MM.1S (cell line): ENCODE data around the gene CDH19.

Source experiments
- DNase-seq: peaks from one replicate; pipeline ENCODE4 v3.0.0-alpha.2; 2015
- H2AFZ ChIP-seq: fragments of 300-600 bp; sonication (generic); 2 replicates; pipeline ENCODE4 v1.6.0; 2016; ENCODE audit warnings: antibody characterized with exemption, low read length
- H3F3A ChIP-seq: fragments of 300-600 bp; sonication (generic); 2 replicates; pipeline ENCODE4 v1.6.1; 2016; ENCODE audit warnings: mild to moderate bottlenecking, antibody characterized with exemption, low read length, moderate library complexity, mixed read lengths; ENCODE audit not compliant: insufficient read depth
- H3K27ac ChIP-seq: fragments of 300-600 bp; sonication (generic); 2 replicates; pipeline ENCODE4 v1.5.1; 2016; ENCODE audit warnings: mild to moderate bottlenecking, low read length
- H3K27me3 ChIP-seq: fragments of 300-600 bp; sonication (generic); replicated peaks from 2 replicates; pipeline ENCODE4 v1.6.0; 2016; ENCODE audit warnings: low read length; ENCODE audit not compliant: insufficient read depth
- H3K36me3 ChIP-seq: fragments of 300-600 bp; sonication (generic); replicated peaks from 2 replicates; pipeline ENCODE4 v1.6.1; 2016; ENCODE audit warnings: mild to moderate bottlenecking, low read length, mixed read lengths; ENCODE audit not compliant: insufficient read depth
- H3K4me1 ChIP-seq: fragments of 300-600 bp; sonication (generic); 2 replicates; pipeline ENCODE4 v1.6.1; 2016; ENCODE audit warnings: low read length, mixed read lengths
- H3K4me2 ChIP-seq: fragments of 300-600 bp; sonication (generic); 2 replicates; pipeline ENCODE4 v1.6.0; 2016; ENCODE audit warnings: low read depth, low read length
- H3K4me3 ChIP-seq: fragments of 300-600 bp; sonication (generic); 2 replicates; pipeline ENCODE4 v1.5.1; 2016; ENCODE audit warnings: low read length, mixed read lengths
- H3K79me2 ChIP-seq: fragments of 300-600 bp; sonication (generic); 2 replicates; pipeline ENCODE4 v1.6.1; 2016; ENCODE audit warnings: mixed run types, low read length, mixed read lengths
- H3K9ac ChIP-seq: fragments of 300-600 bp; sonication (generic); 2 replicates; pipeline ENCODE4 v1.6.1; 2016; ENCODE audit warnings: low read length, mixed read lengths
- H3K9me2 ChIP-seq: fragments of 300-600 bp; sonication (generic); replicated peaks from 2 replicates; pipeline ENCODE4 v1.6.1; 2016; ENCODE audit warnings: mild to moderate bottlenecking, low read length, mixed read lengths; ENCODE audit not compliant: insufficient read depth
- H3K9me3 ChIP-seq: fragments of 300-600 bp; sonication (generic); replicated peaks from 2 replicates; pipeline ENCODE4 v1.6.1; 2016; ENCODE audit warnings: mild to moderate bottlenecking, low read length, mixed read lengths; ENCODE audit not compliant: insufficient read depth
- H4K20me1 ChIP-seq: fragments of 300-600 bp; sonication (generic); 2 replicates; pipeline ENCODE4 v1.6.1; 2016; ENCODE audit warnings: mild to moderate bottlenecking, low read length, moderate library complexity, mixed read lengths; ENCODE audit not compliant: insufficient read depth
- EZH2 ChIP-seq: fragments of 300-600 bp; sonication (generic); optimal IDR thresholded peaks from 2 replicates; pipeline ENCODE3; 2017; ENCODE audit warnings: low read depth, mild to moderate bottlenecking, antibody characterized with exemption, low read length, mixed read lengths
- EZH2phosphoT487 ChIP-seq: fragments of 300-600 bp; sonication (generic); IDR thresholded peaks from 2 replicates; pipeline ENCODE4 v1.6.1; 2018; ENCODE audit warnings: antibody characterized with exemption, low read length
- TF ChIP-seq, protein P1 (sequence below): fragments of 300-600 bp; sonication (generic); IDR thresholded peaks from 2 replicates; pipeline ENCODE4 v1.5.1; 2016; ENCODE audit warnings: antibody characterized with exemption, low read length, mixed read lengths

Gene CDH19

DNA sequence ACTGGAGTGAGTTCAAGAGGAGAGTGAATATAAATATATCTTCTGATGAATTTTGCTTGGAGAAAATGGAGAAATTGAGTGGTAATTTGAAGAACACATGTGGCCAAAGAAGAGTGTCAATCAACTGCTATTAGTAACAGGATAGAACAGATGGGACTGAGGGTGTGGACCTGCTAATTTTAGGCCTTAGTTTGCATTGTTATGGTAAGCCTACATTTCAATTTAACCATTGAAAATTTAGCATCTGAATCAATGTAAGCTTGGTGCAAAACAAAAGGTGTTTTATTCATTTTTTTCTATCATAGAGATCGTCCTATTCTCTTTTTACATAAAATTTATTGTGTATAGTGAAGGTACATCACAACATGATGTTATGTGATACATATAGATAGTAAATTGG is 42.1 kb upstream of the CDH19 start:
- Histone ChIP-seq H3K9me2 (no peaks in the 10 kb centered on the region), H4K20me1 (no peaks in the 10 kb centered on the region), H3K36me3 (no peaks in the 10 kb centered on the region), H3K4me3 (no peak overlapping the region), H2AFZ (no peak overlapping the region), H3K9ac (no peak overlapping the region), H3K4me2 (no peak overlapping the region), H3K27ac (no peak overlapping the region), H3K27me3 (no peaks in the 10 kb centered on the region), H3K79me2 (no peaks in the 10 kb centered on the region), H3F3A (no peaks in the 10 kb centered on the region), H3K9me3 (no peaks in the 10 kb centered on the region), H3K4me1 (no peaks in the 10 kb centered on the region)
- no peak for DNase-seq
- TF ChIP-seq, protein P1, sequence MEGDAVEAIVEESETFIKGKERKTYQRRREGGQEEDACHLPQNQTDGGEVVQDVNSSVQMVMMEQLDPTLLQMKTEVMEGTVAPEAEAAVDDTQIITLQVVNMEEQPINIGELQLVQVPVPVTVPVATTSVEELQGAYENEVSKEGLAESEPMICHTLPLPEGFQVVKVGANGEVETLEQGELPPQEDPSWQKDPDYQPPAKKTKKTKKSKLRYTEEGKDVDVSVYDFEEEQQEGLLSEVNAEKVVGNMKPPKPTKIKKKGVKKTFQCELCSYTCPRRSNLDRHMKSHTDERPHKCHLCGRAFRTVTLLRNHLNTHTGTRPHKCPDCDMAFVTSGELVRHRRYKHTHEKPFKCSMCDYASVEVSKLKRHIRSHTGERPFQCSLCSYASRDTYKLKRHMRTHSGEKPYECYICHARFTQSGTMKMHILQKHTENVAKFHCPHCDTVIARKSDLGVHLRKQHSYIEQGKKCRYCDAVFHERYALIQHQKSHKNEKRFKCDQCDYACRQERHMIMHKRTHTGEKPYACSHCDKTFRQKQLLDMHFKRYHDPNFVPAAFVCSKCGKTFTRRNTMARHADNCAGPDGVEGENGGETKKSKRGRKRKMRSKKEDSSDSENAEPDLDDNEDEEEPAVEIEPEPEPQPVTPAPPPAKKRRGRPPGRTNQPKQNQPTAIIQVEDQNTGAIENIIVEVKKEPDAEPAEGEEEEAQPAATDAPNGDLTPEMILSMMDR: no peak
- TF ChIP-seq EZH2phosphoT487: no peak
- no peak for TF ChIP-seq EZH2

DNA sequence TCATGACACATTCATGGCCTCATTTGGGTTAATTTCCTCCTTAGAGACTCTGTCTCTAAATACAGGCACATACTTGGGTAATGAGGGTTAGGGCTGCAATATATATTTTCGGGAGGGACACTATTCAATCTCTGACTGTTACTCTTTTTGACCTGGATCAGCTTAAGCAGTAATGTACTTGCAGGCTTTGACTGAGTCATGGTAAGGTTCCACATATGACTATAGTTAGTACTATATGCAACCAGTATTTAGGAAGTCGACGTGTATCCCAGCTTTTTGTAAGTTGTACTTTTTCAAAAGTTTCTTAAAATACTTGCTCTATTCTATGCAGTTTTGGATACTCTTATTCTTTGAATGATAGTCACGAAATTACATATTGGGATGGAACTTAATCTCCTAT is 37.2 kb upstream of the CDH19 start:
- Histone ChIP-seq H3K9me3 (no peaks in the 10 kb centered on the region), H3K36me3 (no peaks in the 10 kb centered on the region), H3F3A (no peaks in the 10 kb centered on the region), H3K27ac (no peak overlapping the region), H3K9ac (no peak overlapping the region), H3K4me1 (no peaks in the 10 kb centered on the region), H3K4me2 (no peak overlapping the region), H3K4me3 (no peak overlapping the region), H3K27me3 (no peaks in the 10 kb centered on the region), H2AFZ (no peak overlapping the region), H3K79me2 (no peaks in the 10 kb centered on the region), H3K9me2 (no peaks in the 10 kb centered on the region), H4K20me1 (no peaks in the 10 kb centered on the region)
- no peak for TF ChIP-seq EZH2phosphoT487
- no peak for TF ChIP-seq EZH2
- TF ChIP-seq, protein P1: no peak
- no peak for DNase-seq

DNA sequence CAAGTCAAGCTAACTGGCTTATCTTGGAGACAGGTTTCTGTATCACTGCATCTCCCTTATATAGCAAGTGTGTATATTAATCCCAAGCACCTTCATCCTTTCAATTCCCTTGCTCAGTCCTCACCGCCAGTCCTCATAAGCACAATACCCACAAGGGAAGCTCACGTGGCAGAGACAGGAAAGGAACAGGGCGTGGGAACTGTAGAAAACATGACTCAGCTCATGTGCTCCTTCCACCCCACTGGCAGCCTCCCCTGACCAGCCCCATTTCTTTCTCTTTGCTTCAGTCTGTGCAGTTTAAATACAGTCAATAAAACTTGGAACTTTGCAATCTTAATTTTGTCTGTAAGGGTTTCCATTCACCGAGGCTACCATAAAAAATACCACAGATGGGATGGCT is 36.5 kb upstream of the CDH19 start:
- Histone ChIP-seq H3K4me3 (no peak overlapping the region), H3K9ac (no peak overlapping the region), H3K27me3 (no peaks in the 10 kb centered on the region), H3K4me1 (no peaks in the 10 kb centered on the region), H3K4me2 (no peak overlapping the region), H3K79me2 (no peaks in the 10 kb centered on the region), H3K9me2 (no peaks in the 10 kb centered on the region), H4K20me1 (no peaks in the 10 kb centered on the region), H2AFZ (no peak overlapping the region), H3K36me3 (no peaks in the 10 kb centered on the region), H3K9me3 (no peaks in the 10 kb centered on the region), H3K27ac (no peak overlapping the region), H3F3A (no peaks in the 10 kb centered on the region)
- TF ChIP-seq EZH2 (no peak), EZH2phosphoT487 (no peak)
- TF ChIP-seq, protein P1: no peak
- no peak for DNase-seq
